CD4-positive, alpha-beta T cell treated with Interleukin-4 for 1 hour (primary cell): ENCODE results near the gene TBC1D3B.
"Not testable (repeated sequence)": the region's sequence is repeated elsewhere in the genome, so short reads cannot be mapped to it uniquely, and the experiment has no call there.

Source experiments
- DNase-seq, 2 donors: peaks; one replicate each; pipeline ENCODE4 v3.0.0-alpha.2; 2020 to 2022

The TBC1D3B gene

GRCh38 chr17:36198831-36199465 lies 22.5 kb upstream of the TBC1D3B start:
- DNase-seq = peak; percentile 63 to 75

GRCh38 chr17:36197387-36197703 lies 20.9 kb upstream of the TBC1D3B start:
- DNase-seq = no peak

- DNase-seq = no peak
These were observed 19.7 kb upstream of the TBC1D3B start for GRCh38 chr17:36196131-36196486.

- DNase-seq = no peak
These were observed 19.1 kb upstream of the TBC1D3B start for GRCh38 chr17:36195434-36196130.

GRCh38 chr17:36194832-36195433 lies 18.5 kb upstream of the TBC1D3B start:
- DNase-seq = not testable (repeated sequence)

GRCh38 chr17:36194147-36194831 lies 17.9 kb upstream of the TBC1D3B start:
- DNase-seq = not testable (repeated sequence)

- DNase-seq = no peak
These were observed 16.9 kb upstream of the TBC1D3B start for GRCh38 chr17:36193216-36193775.

- not testable (repeated sequence) for DNase-seq
These were observed 14.3 kb upstream of the TBC1D3B start for GRCh38 chr17:36190549-36191330.

- not testable (repeated sequence) for DNase-seq
These were observed 13.6 kb upstream of the TBC1D3B start for GRCh38 chr17:36189993-36190392.

- DNase-seq = peak; percentile 53 to 83
These were observed 12.5 kb upstream of the TBC1D3B start for GRCh38 chr17:36188891-36189306.

GRCh38 chr17:36187943-36188665 lies 11.7 kb upstream of the TBC1D3B start:
- DNase-seq = not testable (repeated sequence)

- not testable (repeated sequence) for DNase-seq
These were observed 10.7 kb upstream of the TBC1D3B start for GRCh38 chr17:36186810-36187763.

- no peak for DNase-seq
These were observed 9.0 kb upstream of the TBC1D3B start for GRCh38 chr17:36185416-36185815.

- no peak for DNase-seq
These were observed 7.8 kb upstream of the TBC1D3B start for GRCh38 chr17:36184023-36184765.

GRCh38 chr17:36183001-36183971 lies 6.8 kb upstream of the TBC1D3B start:
- DNase-seq = peak in 1 of 2 donors; percentile 42

GRCh38 chr17:36182176-36183000 lies 6.0 kb upstream of the TBC1D3B start:
- no peak for DNase-seq

GRCh38 chr17:36181446-36182175 lies 5.2 kb upstream of the TBC1D3B start:
- DNase-seq = not testable (repeated sequence)
